ENCODE measurements around the gene SH3BP5L.

SH3BP5L gene

GRCh38 chr1:248840946-248841345 lies 15.2 kb upstream of the SH3BP5L start:
- in situ Hi-C loops (cut with MboI; ENCODE audit: low pct_unique_long_range_greater_than_20kb, low sequenced_read_pairs, unreplicated experiment), result no loop called here
- no peak for TF ChIP-seq CTCF (IDR thresholded peaks at IDR 0.05; ENCODE audit: extremely low read depth, insufficient read depth, missing control alignments)
- no peak for DNase-seq (ENCODE audit: low spot score)

- TF ChIP-seq CTCF (IDR thresholded peaks at IDR 0.05; ENCODE audit: extremely low read depth, insufficient read depth, missing control alignments), result no peak
- no peak for DNase-seq (ENCODE audit: low spot score)
- in situ Hi-C loops (cut with MboI; ENCODE audit: low pct_unique_long_range_greater_than_20kb, low sequenced_read_pairs, unreplicated experiment), result no loop called here
Measured at GRCh38 chr1:248839168-248839555, 13.4 kb upstream of the SH3BP5L start.

- TF ChIP-seq CTCF (IDR thresholded peaks at IDR 0.05; ENCODE audit: extremely low read depth, insufficient read depth, missing control alignments), result no peak
- in situ Hi-C loops (cut with MboI; ENCODE audit: low pct_unique_long_range_greater_than_20kb, low sequenced_read_pairs, unreplicated experiment), result no loop called here
- peak; percentile 88 for DNase-seq (ENCODE audit: low spot score)
Measured at GRCh38 chr1:248838357-248839167, 12.8 kb upstream of the SH3BP5L start.

GRCh38 chr1:248837781-248838356 lies 12.2 kb upstream of the SH3BP5L start, which contains the start of gene ZNF672:
Gene ZNF672, plus strand, starts transcription at chr1:248838224. Its CDS starts 9,051 bp downstream, at chr1:248847275.
- TF ChIP-seq CTCF (IDR thresholded peaks at IDR 0.05; ENCODE audit: extremely low read depth, insufficient read depth, missing control alignments), result no peak
- in situ Hi-C loops (cut with MboI; ENCODE audit: low pct_unique_long_range_greater_than_20kb, low sequenced_read_pairs, unreplicated experiment), result no loop called here
- DNase-seq (ENCODE audit: low spot score), result peak; percentile 96

- in situ Hi-C loops (cut with MboI; ENCODE audit: low pct_unique_long_range_greater_than_20kb, low sequenced_read_pairs, unreplicated experiment), result no loop called here
- DNase-seq (ENCODE audit: low spot score), result no peak
- TF ChIP-seq CTCF (IDR thresholded peaks at IDR 0.05; ENCODE audit: extremely low read depth, insufficient read depth, missing control alignments), result no peak
Measured at GRCh38 chr1:248837045-248837780, 11.5 kb upstream of the SH3BP5L start.

- in situ Hi-C loops (cut with MboI; ENCODE audit: low pct_unique_long_range_greater_than_20kb, low sequenced_read_pairs, unreplicated experiment), result no loop called here
- no peak for DNase-seq (ENCODE audit: low spot score)
- TF ChIP-seq CTCF (IDR thresholded peaks at IDR 0.05; ENCODE audit: extremely low read depth, insufficient read depth, missing control alignments), result no peak
Measured at GRCh38 chr1:248834343-248834940, 8.7 kb upstream of the SH3BP5L start.
